ENCODE measurements around the gene UBE2O.

DNA sequence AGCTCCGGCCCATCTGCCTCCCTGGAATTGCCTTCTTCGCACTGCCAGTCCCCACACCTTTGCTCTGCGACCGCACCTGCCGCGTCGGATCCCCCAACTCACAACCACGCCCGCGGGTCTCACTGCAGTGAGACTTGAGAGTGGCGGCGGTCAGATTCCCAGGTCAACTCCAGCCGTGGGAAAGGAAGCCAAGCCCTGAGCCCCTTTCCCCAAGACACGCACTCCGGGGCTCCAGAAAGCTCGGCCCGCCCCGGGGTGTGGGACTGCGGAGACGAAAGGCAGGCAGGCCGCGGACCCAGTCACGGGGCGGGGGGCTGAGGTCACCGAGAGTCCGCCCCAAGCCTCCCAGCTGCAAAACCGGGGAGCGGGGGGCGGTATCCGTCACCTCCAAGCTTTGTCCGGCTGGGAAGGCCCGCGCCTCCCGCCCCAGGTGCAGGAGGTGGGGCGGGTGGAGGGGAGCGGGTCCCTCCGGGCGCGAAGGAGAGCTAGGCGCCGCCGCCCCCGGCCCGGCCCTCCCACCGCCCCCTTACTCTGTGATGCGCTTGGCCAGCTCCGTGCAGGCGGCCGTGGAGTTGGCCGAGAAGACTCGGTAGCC lies 99.9 kb downstream of the UBE2O start:
- TF ChIP-seq, protein P1, sequence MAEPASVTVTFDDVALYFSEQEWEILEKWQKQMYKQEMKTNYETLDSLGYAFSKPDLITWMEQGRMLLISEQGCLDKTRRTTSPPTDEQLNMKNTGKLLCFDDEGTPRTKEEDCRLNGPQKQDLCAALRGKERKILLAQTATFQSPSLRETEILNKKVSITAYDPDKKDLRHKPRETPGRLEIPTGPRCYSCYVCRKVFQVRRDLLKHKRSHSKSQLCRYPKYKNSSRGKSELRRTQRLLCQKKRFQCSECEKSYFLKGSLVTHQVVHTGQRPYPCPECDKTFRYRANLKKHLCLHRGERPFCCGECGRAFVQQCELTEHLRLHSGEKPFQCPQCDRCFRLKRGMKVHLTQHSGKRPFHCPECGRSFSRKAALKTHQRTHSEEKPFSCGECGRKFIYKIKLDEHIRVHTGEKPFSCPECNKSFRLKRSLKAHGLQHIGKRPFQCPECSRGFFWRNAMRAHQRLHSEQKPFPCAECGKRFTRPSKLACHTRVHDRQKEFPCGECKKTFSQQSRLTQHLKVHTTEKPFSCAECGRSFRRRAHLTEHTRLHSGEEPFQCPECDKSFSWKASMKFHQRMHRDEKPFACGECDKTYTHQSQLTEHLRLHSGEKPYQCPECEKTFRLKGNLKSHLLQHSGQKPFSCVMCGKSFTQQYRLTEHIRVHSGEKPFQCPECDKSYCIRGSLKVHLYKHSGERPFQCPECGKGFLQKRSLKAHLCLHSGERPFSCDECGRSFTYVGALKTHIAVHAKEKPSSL (CRISPR knock-in tag; conservative IDR thresholded peaks at IDR 0.05): no peak
- TF ChIP-seq, protein P2, sequence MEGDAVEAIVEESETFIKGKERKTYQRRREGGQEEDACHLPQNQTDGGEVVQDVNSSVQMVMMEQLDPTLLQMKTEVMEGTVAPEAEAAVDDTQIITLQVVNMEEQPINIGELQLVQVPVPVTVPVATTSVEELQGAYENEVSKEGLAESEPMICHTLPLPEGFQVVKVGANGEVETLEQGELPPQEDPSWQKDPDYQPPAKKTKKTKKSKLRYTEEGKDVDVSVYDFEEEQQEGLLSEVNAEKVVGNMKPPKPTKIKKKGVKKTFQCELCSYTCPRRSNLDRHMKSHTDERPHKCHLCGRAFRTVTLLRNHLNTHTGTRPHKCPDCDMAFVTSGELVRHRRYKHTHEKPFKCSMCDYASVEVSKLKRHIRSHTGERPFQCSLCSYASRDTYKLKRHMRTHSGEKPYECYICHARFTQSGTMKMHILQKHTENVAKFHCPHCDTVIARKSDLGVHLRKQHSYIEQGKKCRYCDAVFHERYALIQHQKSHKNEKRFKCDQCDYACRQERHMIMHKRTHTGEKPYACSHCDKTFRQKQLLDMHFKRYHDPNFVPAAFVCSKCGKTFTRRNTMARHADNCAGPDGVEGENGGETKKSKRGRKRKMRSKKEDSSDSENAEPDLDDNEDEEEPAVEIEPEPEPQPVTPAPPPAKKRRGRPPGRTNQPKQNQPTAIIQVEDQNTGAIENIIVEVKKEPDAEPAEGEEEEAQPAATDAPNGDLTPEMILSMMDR (IDR thresholded peaks at IDR 0.05): no peak
- TF ChIP-seq USF2 (CRISPR knock-in tag; IDR thresholded peaks at IDR 0.05) (no peak), ZBTB43 (CRISPR knock-in tag; IDR thresholded peaks at IDR 0.05) (no peak), ZBTB21 (CRISPR knock-in tag; IDR thresholded peaks at IDR 0.05; ENCODE audit: borderline replicate concordance) (no peak)
- TF ChIP-seq, protein P3, sequence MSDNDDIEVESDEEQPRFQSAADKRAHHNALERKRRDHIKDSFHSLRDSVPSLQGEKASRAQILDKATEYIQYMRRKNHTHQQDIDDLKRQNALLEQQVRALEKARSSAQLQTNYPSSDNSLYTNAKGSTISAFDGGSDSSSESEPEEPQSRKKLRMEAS (CRISPR knock-in tag; IDR thresholded peaks at IDR 0.05): no peak
- TF ChIP-seq, protein P4, sequence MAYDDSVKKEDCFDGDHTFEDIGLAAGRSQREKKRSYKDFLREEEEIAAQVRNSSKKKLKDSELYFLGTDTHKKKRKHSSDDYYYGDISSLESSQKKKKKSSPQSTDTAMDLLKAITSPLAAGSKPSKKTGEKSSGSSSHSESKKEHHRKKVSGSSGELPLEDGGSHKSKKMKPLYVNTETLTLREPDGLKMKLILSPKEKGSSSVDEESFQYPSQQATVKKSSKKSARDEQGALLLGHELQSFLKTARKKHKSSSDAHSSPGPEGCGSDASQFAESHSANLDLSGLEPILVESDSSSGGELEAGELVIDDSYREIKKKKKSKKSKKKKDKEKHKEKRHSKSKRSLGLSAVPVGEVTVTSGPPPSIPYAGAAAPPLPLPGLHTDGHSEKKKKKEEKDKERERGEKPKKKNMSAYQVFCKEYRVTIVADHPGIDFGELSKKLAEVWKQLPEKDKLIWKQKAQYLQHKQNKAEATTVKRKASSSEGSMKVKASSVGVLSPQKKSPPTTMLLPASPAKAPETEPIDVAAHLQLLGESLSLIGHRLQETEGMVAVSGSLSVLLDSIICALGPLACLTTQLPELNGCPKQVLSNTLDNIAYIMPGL (CRISPR knock-in tag; IDR thresholded peaks at IDR 0.05): no peak
- TF ChIP-seq, protein P5, sequence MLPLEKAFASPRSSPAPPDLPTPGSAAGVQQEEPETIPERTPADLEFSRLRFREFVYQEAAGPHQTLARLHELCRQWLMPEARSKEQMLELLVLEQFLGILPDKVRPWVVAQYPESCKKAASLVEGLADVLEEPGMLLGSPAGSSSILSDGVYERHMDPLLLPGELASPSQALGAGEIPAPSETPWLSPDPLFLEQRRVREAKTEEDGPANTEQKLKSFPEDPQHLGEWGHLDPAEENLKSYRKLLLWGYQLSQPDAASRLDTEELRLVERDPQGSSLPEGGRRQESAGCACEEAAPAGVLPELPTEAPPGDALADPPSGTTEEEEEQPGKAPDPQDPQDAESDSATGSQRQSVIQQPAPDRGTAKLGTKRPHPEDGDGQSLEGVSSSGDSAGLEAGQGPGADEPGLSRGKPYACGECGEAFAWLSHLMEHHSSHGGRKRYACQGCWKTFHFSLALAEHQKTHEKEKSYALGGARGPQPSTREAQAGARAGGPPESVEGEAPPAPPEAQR (CRISPR knock-in tag; IDR thresholded peaks at IDR 0.05): no peak
